Hematopoietic multipotent progenitor cell treated with erythropoietin and hydrocortisone succinate and interleukin-3 and kit ligand, for 15 days (in vitro differentiated cells): ENCODE data around the gene VAT1.
A peak's percentile ranks its signal among the peaks of the same experiment; 100 is the strongest.
"Not testable (repeated sequence)": the region's sequence is repeated elsewhere in the genome, so short reads cannot be mapped to it uniquely, and the experiment has no call there.

Source experiments
- DNase-seq: peaks from one replicate; pipeline ENCODE4 v3.0.0-alpha.2; 2015; ENCODE audit warnings: low spot score

Gene VAT1

DNA sequence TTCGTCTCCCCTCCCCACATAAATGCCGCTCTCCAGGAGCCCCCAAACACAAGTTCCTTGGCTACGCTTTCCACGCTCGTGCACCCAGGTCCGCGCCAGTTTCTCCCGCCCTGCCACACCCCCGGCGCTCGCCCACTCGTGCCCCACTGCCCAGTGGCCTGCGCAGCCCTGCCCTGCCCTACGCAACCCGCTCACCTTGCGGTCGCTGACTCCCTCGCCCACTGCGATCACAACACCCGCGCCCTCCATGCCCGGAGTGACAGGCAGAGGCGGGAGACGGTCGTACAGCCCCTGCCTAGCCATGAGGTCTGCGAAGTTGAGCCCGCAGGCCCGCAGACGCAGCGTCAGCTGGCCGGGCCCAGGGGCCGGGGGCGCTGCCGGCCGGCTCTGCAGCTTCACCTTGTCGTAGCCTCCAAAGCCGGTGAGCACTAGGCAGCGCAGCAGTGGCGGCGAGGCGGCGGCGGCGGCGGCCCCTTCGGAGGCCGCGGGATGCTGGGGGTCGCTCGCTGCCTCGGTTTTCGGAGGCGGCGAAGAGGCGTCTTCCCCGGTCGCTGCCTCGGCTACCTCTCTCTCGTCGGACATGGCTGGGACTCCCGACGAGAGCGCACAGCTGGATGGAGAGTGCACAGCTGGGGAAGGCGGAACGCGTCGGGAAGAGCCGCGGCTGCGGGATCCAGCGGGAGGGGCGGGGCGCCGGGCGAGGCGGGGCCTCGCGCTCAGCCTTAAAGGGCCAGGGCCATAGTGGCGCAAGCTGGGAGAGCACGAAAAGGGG lies at the start of gene VAT1:
Gene VAT1 (minus strand): TSS at position 645 of the 772 bp plus-strand sequence. CDS start 63 bp downstream, at position 582.
- DNase-seq = peak; percentile 63

DNA sequence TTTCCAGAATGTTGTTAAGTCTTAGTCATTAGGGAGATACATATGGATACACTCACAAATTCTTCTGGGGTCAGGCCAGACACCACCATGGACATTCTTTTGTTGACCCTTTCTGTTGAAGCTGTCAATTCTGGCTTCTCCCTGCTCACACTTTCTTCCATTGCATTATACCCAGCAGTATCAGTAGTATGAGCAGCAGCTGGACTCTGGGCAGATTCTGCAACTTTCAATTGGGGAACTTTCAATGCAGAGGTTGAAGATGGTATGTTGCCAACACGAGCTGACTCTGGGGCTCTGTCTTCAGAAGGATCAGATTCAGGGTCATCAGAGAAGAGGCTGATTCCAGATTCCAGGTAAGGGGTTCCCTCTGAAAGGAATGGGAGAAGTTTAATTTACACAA lies 48.7 kb upstream of the VAT1 start:
- no peak for DNase-seq

DNA sequence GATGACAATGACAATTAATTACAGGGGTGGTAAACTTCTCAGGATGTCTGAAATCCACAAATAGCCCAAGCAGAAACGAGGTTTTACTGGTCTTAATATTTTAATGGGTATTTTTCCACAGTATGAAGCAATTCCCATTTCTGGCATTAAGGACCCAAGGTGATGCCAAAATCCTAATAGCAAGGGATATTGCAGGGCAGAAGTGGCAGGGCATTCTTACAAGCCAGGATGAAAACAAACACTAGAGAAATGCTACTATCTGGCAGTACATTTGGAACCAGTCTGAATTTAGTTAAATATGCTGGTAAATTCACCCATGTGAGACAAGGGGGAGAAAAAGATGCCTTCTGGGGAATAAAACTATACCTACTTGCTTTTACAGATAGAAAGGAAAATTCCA lies 48.1 kb upstream of the VAT1 start:
- no peak for DNase-seq

DNA sequence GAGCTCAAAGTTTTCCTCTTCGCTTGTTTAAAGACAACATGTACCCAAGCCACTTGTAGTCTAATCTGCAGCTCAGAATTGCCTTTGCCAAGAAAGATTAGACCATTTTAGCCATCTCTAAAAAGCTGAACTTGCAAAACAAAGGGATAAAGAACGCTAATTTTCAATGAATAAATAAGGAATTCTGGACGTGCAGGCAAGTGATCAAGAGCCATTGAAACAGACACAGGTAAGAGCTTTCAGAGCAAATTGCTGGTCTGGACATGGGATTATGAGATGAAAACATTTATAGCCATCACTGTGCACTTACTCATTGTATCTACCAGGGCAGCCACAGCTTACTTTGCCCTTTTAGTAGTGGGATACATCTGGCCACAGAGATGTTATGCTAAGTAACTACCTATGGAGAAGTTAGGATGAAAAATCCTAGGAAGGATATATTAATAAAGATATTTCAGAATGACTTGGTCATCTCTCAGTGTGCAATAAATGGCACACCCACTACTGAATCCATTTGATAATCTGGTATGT lies 47.2 kb upstream of the VAT1 start:
- no peak for DNase-seq

DNA sequence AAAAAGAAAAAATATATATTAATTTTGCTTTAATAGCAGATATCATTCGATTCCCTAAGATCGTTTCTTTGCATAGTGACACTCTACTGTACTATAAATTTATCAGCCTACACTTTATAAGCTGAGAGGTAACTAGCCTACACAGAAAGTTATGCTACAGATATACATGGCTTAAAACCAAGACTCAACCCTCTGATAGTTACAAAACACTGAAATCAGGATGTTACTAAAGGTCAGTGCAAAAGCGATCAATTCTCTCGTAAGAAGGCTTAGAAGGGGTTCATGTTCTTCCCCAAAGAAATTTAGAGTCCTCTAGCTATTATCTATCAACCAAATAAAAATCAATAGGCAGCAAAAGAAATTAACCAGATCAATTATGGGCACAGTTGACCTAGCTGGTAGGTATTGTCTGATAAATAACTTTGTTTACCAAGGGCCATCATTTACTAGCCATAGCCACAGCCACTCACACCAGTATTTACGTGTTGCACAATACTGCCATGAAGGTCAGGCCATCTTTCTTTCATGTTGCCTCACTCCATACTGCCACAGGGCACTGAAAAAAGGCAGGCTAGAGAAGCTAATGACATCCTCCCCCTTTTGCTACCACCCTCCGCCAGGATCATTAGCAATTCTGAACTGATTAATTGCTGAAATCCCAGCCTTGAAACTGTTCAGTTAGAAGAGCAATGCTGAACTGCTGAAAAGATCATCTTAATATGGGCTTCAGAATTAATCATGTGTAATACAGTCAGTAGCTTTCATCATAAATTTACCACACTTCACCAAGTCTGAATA lies 46.6 kb upstream of the VAT1 start:
- DNase-seq = no peak

DNA sequence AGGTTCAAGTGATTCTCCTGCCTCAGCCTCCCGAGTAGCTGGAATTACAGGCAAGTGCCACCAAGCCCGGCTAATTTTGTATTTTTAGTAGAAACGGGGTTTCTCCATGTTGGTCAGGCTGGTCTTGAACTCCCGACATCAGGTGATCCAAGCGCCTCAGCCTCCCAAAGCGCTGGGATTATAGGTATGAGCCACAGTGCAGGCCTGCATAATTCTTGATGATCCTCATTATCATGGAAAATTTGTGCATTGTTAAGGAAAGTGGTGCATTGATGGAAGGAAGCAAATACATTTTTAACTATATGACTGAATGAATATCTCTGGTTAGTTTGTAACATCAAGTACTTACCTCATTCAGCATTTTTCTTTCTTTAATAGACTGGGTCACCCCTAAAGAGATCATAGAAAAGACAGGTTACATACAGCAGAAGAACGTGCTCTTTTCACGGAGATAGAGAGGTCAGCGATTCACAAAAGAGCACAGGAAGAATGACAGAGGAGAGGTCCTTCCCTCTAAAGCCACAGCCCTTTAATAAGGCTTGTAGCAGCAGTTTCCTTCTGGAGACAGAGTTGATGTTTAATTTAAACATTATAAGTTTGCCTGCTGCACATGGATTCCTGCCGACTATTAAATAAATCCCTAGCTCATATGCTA lies 40.9 kb upstream of the VAT1 start:
- DNase-seq = no peak

DNA sequence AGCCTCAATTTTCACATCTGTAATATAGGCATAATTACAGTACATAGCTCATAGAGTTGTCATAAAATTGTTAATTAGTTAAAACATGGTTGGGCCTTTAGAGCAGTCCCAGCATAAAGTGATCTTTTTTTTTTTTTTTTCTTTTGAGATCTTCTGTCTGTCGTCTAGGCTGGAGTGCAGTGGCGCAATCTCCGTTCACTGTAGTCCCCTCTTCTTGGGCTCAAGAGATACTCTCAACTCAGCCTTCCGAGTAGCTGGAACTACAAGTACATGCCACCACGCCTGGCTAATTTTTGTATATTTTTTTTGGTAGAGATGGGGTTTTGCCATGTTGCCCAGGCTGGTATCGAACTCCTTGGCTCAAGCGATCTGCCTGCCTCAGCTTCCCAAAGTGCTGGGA lies 33.9 kb upstream of the VAT1 start:
- DNase-seq = no peak

DNA sequence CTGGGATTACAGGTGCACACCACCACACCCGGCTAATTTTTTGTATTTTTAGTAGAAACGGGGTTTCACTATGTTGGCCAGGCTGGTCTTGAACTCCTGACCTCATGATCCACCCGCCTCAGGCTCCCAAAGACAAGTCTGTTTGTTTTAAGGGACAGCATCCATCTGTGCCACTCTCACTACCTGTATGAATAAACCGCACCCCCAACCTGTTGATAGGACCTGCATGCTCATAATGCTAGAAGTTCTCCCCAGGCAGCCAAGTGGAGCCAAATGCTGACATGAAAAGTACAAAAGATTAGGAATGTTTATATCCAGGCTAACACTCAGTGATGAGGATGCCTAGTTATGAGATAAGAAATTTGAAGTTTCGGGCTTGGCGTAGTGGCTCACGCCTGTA lies 30.8 kb upstream of the VAT1 start:
- not testable (repeated sequence) for DNase-seq

DNA sequence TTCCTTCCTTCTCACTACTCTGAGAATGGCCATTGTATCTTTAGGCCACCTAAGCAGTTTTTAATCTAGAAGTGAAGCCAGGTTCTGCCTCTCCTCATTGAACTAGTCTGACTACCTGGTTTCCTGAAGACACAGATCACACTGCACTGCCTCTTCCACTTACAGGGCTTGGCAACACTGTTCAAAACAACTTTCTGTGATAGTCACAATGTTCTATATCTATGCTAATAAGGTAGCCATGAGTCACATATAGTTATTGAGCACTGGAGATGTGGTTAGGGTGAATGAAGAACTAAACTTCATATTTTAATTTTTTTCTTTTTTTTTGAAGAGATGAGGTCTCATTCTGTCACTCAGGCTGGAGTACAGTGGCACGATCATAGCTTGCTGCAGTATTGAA lies 29.8 kb upstream of the VAT1 start:
- no peak for DNase-seq

DNA sequence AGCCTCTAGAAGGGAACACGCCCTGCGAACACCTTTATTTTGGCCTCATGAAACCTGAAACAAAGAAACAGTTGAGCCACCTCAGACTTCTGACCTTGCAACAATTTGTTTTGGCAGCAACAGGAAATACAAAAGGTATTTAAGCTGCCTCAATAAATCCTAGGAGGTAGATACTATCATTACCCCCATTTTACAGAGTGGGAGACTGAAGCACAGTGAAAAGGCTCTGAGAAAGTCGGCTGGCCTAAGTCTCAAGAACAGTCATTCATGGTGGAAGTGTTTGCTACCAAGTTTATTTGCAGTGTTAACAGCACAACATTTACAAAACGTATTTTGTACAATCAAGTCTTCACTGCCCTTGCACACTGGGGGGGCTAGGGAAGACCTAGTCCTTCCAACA lies 21.8 kb upstream of the VAT1 start:
- DNase-seq = no peak

DNA sequence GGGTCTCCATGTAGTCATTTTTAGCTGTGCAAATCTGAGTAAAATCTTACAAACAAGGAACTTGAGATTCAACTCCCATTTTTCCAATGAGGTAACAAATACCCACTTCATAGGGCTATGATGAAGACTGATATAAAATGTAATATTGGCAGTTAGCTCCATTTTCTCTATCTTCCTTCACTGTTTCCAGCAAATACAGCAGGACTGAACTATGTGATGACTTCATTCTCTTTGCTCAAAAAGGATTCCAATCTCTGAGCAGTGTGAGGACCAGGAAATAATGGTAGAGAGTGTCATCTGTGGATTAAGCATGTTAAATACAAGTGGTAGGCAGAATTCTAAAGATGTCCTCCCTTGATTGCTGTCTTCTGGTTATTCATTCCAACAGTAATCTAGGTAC lies 21.1 kb upstream of the VAT1 start:
- no peak for DNase-seq

DNA sequence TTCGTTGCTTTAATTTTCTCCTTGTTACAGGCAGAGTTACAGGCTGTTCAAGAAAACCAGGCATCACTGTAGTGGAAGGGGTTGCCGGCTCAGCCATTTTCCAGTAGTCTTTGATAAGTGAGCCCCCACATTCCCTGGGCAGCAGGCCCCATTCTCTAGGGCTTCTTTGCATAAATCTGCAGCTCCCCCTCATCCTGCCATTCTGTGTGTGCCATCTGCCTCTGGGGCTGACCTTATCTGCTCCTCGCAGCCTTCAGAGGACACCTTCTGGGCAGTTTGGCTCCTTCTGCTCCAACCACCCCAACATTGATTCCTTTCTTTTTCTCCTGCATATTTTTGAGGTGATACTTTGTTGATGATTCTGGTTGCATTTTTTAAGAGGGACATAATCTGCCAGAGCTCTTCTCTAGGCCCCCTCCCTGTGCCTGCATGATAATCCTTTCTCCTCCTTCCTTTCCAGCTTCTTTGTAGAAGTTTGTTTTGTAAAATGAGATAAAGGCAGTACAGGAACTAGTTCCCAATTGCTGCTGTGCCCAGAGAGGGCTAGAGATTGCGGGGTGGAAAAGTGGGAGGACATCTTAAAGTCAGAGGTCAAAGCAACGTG lies 19.9 kb upstream of the VAT1 start:
- no peak for DNase-seq

DNA sequence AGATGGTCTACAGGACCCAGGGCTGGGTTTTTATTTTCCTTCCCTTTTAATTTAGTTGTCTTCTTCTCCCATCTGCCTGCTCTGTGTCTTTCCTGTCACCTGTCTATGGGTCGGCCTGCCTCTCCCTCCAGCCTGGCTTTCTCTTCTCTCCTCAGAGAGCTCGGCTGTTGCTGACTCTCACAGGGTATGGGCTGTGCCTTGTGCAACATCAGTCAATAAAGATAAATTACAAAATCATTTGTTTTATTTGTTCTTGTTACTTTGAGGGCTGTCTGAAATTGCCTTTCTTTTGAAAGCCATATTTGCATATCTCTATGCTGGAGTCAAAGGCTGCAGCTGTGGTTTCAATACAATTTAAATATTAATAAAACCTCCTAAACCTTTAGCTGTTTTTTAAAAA lies 18.5 kb upstream of the VAT1 start:
- no peak for DNase-seq

DNA sequence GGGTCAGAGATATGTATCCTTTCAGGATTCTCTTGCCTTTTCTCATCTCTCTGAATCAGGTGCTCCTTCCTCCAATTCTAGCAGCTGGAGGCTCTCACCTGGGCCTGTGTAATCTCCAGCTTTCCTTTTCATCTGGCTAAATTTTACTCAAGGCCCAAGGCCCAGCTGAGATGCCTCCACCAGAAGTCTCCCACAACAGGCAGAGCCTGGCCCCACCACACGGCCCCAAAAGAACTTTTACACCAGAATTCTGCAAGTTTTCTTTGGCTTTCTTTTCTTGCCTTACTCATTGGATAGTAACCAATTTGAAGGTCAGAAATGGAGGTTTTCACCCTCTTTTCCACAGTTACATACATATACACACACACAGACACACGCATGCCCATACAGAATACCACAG lies 17.5 kb upstream of the VAT1 start:
- DNase-seq = no peak

DNA sequence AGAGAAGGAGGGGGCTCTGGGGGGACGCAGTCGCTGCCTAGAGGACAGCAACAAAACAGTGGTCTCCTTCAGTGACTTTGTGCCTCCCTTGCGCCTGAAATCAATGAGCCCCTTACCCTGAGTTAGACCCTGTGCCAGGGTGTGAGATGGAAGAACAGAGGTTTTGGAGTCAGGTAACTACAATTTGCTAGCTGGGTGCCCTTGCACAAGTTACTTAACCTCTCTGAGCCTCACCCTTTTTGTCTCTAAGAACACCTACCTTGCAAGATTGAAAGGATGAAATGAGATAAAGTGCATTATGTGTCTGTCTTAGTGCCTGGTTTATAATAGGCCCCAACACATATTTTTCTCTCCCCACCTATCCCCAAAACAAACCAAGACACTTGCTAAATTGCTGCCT lies 12.7 kb upstream of the VAT1 start:
- no peak for DNase-seq

DNA sequence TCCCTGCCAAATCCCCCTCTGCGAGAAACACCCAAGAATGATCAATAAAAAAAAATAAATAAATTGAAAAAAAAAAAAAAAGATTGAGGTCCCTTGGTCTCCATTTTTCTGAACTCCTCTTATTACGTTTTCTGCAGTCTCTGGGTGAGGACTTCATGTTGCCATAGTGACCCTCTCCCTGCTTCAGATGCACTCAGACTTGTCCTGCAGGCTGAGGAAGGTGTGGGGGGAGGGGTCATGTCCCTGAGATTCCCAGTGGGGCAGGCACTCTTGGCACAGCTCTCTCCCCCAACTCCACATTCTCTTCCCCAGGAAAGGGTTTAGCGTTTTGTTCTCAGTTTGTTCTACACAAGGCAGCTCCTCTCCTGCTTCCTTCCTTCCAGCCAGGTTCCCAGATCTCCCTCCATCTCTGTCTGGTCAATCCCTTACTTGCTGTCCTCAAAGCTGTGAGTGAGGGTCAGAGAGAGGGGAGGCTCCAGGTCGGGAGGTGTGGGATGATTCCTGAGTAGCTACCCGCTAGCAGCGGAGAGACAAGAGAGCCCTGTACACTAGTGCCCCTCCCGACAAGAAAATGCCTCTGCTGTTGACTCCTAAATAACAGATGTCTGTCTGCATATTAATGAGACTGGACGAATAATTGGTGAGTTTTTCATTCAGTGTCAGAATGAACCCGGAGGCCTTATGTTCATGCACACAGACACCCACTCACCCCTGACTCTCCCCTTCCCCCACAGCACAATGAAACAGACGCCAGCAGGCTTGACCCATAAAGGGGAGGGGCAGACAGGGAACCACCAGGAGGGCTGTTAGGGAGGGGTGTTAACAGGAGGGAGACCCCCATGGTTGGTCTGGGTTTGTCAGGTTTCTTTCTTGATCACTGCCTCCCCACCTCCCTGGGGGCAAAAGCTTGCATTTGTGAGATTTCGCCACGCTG lies 12.0 kb upstream of the VAT1 start:
- no peak for DNase-seq

DNA sequence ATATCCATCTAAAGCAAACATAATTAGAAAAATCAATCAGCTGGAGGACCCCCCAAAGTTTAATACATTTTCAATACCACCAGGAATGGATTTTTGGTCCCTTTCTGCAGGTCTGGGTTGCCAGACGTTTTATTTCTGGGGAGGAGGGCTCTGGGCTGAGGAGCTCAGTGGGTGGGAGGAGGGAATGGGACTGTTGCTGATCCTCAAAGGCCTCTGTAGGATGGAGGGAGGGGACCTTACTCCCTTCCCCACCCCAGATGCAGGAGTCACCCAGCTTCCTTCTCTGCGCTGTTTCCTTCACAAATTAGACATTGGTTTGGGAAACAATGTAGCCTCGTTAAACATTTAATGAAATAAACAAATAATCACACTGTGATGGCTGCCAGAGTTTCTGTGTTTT lies 9.5 kb upstream of the VAT1 start:
- no peak for DNase-seq

DNA sequence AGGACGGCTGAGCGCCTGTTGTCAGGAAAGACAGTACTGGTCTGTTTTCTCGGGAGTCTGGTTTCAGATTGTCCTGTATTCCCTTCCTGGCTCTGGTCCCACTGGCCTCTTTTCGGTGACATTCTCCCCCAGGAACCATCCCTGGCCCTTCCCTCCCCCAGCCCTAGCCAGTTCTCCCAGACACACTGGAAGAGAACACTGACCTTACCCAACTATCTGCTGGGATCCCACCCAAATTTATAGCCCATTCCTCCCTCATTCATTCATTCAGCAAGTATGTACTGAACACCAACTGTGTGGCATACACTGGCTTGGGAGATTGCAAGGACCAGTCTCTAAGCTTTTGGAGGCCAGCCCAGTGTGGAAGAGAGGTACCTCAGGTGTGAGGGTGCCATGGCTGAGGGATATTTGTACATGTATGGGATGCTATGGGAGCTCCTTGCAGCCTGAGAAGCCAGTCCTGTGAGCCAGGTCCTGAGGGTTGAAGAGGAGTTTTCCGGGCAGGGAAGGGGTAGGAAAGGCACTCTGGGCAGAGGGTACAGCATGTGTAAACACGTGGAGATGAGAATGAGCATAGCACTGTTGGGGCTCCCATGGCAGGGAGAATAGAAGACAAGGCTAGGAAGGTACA lies 8.1 kb upstream of the VAT1 start:
- no peak for DNase-seq

DNA sequence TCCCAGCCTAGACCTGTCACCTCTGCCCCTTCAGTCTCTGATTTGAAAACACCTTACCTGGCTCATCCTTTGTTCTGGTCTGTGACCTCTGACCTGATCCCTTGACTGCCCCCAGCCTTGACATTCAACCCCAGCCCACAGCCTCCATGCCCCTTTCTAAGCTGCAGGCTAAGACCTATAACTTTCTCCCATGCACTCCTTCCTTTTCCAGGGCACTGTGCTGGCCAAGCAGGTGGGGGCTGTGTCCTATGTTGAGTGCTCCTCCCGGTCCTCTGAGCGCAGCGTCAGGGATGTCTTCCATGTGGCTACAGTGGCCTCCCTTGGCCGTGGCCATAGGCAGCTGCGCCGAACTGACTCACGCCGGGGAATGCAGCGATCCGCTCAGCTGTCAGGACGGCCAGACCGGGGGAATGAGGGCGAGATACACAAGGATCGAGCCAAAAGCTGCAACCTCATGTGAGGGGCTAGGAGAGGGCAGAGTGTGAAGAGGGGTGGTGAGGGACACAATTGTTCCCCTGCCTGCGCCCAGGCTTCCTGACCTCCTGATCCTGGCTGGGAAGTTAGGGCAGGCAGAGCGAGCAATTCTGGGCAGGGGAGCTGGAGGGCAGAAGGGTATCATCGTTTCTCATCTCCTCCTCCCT lies 6.2 kb upstream of the VAT1 start:
- DNase-seq = no peak
